ENCODE measurements around the gene ACTA1. TPM values are rescaled to one million over a fixed set of nuclear protein-coding genes. Genes with fewer than 3 reads are reported as not detected.

Gene ACTA1
- total and polyA plus RNA-seq, 9 of the 15 experiments (the other 6 are each of a cell fraction or from before 2014, with no cell fraction given): 0.07 to 0.36 TPM; not detected in 7

GRCh38 chr1:229448845-229449244 lies 15.0 kb upstream of the ACTA1 start:
- no peaks in the 10 kb centered on the region for H3K27me3 ChIP-seq (ENCODE audit: control insufficient read depth in 2 of 2, insufficient read depth in 2 of 2, low read length in 2 of 2)
- H3K4me2 ChIP-seq (ENCODE audit: insufficient read depth, low read length): no peak overlapping the region
- peak; percentile 12; the same call in 1 of the 3 replicates for ATAC-seq
- no peak overlapping the region for H3K4me3 ChIP-seq
- no peaks in the 10 kb centered on the region for H4K20me1 ChIP-seq (replicated peaks; ENCODE audit: control insufficient read depth, insufficient read depth, low read length)
- WGBS (ENCODE audit: insufficient coverage, low coverage, missing lambda C conversion rate): 86% methylated on average over 2 of the region's 2 CpGs
- peaks cover 67% of the 10 kb centered on the region for H3K36me3 ChIP-seq (ENCODE audit: control insufficient read depth, insufficient read depth, low read length)
- H2AFZ ChIP-seq (ENCODE audit: low read depth, low read length): no peak overlapping the region
- H3K79me2 ChIP-seq (ENCODE audit: control insufficient read depth, insufficient read depth, low read length): no peaks in the 10 kb centered on the region
- H3K4me1 ChIP-seq (replicated peaks in 1 of 2; ENCODE audit: control insufficient read depth in 2 of 2, insufficient read depth in 2 of 2, low read length in 2 of 2): peaks cover 0 to 8% of the 10 kb centered on the region in 2 experiments; a peak in 2 of 5 replicates
- no peak overlapping the region for H3K9ac ChIP-seq (ENCODE audit: insufficient read depth in 1 of 2, low read depth in 2 of 2, low read length in 2 of 2)
- ChIA-PET CTCF (ENCODE audit: low intra/inter-chr PET ratio) (no interaction called here), POLR2A (interaction anchor here (0.5 to 1.0 kb wide), 2 partner anchors 18 to 130 kb away, joined by 3 to 4 read pairs; no protein-coding TSS in a partner anchor)
- no TSS peak for BruUV-seq (replicated peaks)
- H3K9me1 ChIP-seq (ENCODE audit: control insufficient read depth, insufficient read depth, low read length): no peaks in the 10 kb centered on the region
- TF ChIP-seq ZBTB17 (CRISPR knock-in tag; IDR thresholded peaks at IDR 0.05) (no peak), MTF1 (CRISPR knock-in tag; IDR thresholded peaks at IDR 0.05; ENCODE audit: borderline replicate concordance) (0 out of 2 replicates have a peak, but pooled peaks have one; percentile 2)
- no peak for FAIRE-seq
- intact Hi-C loops (cut with micrococcal nuclease): no loop called here
- in situ Hi-C loops (cut with MboI): no loop called here
- no peaks in the 10 kb centered on the region for H3K9me3 ChIP-seq (replicated peaks; ENCODE audit: control insufficient read depth, insufficient read depth, low read depth, low read length)
- DNase-seq (ENCODE audit: extremely low read depth in 1 of 4, low spot score in 3 of 4): no peak
- 0 out of 3 replicates have a peak overlapping the region, but pooled peaks have one; percentile 39 for H3K27ac ChIP-seq (ENCODE audit: extremely low read depth, low read depth, low read length)

DNA sequence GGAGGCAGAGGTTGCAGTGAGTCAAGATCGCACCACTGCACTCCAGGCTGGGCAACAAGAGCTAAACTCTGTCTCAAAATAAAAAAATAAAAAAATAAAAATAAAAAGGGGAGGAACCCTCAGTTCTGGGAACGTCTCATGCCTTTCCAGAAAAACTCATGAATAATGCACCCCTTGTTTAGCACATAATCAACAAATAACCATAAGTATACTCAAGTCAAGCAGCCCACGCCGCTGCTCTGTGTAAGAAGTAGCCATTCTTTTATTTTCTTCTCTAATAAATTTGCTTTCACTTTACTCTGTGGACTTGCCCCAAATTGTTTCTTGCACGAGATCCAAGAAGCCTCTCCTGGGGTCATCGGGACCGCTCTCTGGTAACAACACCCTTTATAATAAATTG lies 14.5 kb upstream of the ACTA1 start:
- no peak overlapping the region for H2AFZ ChIP-seq (ENCODE audit: low read depth, low read length)

More for the DNA sequence above, 14.5 kb upstream of the ACTA1 start:
- Histone ChIP-seq H3K79me2 (ENCODE audit: control insufficient read depth, insufficient read depth, low read length) (no peaks in the 10 kb centered on the region), H3K27me3 (ENCODE audit: control insufficient read depth in 2 of 2, insufficient read depth in 2 of 2, low read length in 2 of 2) (no peaks in the 10 kb centered on the region), H3K4me3 (no peak overlapping the region), H3K9me1 (ENCODE audit: control insufficient read depth, insufficient read depth, low read length) (no peaks in the 10 kb centered on the region), H3K27ac (ENCODE audit: extremely low read depth, low read depth, low read length) (peak overlapping the region; percentile 39; the same call in 1 of the 3 replicates), H3K9me3 (replicated peaks; ENCODE audit: control insufficient read depth, insufficient read depth, low read depth, low read length) (no peaks in the 10 kb centered on the region), H3K4me2 (ENCODE audit: insufficient read depth, low read length) (no peak overlapping the region), H4K20me1 (replicated peaks; ENCODE audit: control insufficient read depth, insufficient read depth, low read length) (no peaks in the 10 kb centered on the region), H3K9ac (ENCODE audit: insufficient read depth in 1 of 2, low read depth in 2 of 2, low read length in 2 of 2) (no peak overlapping the region), H3K36me3 (ENCODE audit: control insufficient read depth, insufficient read depth, low read length) (peaks cover 63% of the 10 kb centered on the region), H3K4me1 (replicated peaks in 1 of 2; ENCODE audit: control insufficient read depth in 2 of 2, insufficient read depth in 2 of 2, low read length in 2 of 2) (peaks cover 0 to 8% of the 10 kb centered on the region in 2 experiments; a peak in 2 of 5 replicates)
- intact Hi-C loops (cut with micrococcal nuclease) (no loop called here), in situ Hi-C loops (cut with MboI) (no loop called here)
- 90% methylated on average over 7 of the region's 7 CpGs for WGBS (ENCODE audit: insufficient coverage, low coverage, missing lambda C conversion rate)
- BruUV-seq (replicated peaks): no TSS peak
- no peak for ATAC-seq
- no peak for DNase-seq (ENCODE audit: extremely low read depth in 1 of 4, low spot score in 3 of 4)
- FAIRE-seq: no peak
- TF ChIP-seq GTF2E2 (tag; IDR thresholded peaks at IDR 0.05) (peak; percentile 45; the same call in 1 of the 2 replicates), SRF (CRISPR knock-in tag; IDR thresholded peaks at IDR 0.05) (peak in 1 of 2 experiments; percentile 7; a peak in 1 of 4 replicates), HIVEP1 (CRISPR knock-in tag; IDR thresholded peaks at IDR 0.05) (no peak)
- TF ChIP-seq, protein P1, sequence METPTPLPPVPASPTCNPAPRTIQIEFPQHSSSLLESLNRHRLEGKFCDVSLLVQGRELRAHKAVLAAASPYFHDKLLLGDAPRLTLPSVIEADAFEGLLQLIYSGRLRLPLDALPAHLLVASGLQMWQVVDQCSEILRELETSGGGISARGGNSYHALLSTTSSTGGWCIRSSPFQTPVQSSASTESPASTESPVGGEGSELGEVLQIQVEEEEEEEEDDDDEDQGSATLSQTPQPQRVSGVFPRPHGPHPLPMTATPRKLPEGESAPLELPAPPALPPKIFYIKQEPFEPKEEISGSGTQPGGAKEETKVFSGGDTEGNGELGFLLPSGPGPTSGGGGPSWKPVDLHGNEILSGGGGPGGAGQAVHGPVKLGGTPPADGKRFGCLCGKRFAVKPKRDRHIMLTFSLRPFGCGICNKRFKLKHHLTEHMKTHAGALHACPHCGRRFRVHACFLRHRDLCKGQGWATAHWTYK (CRISPR knock-in tag; IDR thresholded peaks at IDR 0.05): no peak
- ChIA-PET CTCF (ENCODE audit: low intra/inter-chr PET ratio) (no interaction called here), POLR2A (interaction anchor here (1.0 kb wide), 1 partner anchor 131 kb away, joined by 4 read pairs; no protein-coding TSS in a partner anchor)

Data from K562 (cell line).